Measurements from ENCODE around the gene EIPR1.

DNA sequence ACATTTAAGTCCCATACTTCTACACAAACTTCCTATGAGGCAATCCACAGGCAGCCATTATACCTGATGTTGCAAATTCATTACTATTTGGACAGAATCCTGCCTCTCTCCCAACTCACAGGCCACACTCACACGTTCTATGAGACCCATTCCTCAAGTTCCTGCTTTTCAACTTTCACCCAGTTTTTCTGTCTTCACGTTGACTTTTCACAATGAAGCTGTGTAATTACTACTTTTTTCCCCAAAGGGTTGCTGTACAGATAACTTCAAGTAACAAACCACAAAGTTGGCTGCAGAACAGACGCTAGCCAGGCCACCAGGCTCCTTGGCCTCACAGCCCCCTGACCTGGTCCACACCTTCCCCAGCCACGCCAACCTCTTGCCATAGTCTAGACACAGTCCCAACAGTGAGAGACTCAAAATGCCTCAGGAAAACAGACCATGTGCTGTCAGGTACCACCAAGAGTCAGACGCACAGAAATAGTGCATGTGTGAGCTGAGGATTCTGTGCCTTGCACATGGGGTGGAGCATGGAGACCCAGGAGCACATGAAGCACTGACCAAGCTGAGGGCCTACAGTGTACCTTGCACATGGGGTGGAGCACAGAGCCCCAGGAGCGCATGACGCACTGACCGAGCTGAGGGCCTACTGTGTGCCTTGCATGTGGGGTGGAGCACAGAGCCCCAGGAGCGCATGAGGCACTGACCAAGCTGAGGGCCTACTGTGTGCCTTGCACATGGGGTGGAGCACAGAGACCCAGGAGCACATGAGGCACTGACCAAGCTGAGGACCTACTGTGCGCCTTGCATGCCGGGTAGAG lies 61.0 kb downstream of the EIPR1 start:
- TF ChIP-seq, protein P1, sequence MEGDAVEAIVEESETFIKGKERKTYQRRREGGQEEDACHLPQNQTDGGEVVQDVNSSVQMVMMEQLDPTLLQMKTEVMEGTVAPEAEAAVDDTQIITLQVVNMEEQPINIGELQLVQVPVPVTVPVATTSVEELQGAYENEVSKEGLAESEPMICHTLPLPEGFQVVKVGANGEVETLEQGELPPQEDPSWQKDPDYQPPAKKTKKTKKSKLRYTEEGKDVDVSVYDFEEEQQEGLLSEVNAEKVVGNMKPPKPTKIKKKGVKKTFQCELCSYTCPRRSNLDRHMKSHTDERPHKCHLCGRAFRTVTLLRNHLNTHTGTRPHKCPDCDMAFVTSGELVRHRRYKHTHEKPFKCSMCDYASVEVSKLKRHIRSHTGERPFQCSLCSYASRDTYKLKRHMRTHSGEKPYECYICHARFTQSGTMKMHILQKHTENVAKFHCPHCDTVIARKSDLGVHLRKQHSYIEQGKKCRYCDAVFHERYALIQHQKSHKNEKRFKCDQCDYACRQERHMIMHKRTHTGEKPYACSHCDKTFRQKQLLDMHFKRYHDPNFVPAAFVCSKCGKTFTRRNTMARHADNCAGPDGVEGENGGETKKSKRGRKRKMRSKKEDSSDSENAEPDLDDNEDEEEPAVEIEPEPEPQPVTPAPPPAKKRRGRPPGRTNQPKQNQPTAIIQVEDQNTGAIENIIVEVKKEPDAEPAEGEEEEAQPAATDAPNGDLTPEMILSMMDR (conservative IDR thresholded peaks at IDR 0.05) = no peak
- TF ChIP-seq EZH2 (IDR thresholded peaks at IDR 0.05; ENCODE audit: low read depth) = no peak
